D341Med (cell line): ENCODE data around the gene SBF1.

Experiments
- DNase-seq: peaks from one replicate; pipeline ENCODE4 v3.0.0; 2012; ENCODE audit warnings: low spot score

SBF1 gene

GRCh38 chr22:50443801-50444625 is 30.8 kb downstream of the SBF1 start:
- no peak for DNase-seq

- no peak for DNase-seq
Measured at GRCh38 chr22:50443197-50443596, 31.6 kb downstream of the SBF1 start.

- no peak for DNase-seq
Measured at GRCh38 chr22:50441428-50441993, 33.3 kb downstream of the SBF1 start.

GRCh38 chr22:50440544-50441249 is 34.1 kb downstream of the SBF1 start:
- no peak for DNase-seq

- DNase-seq = no peak
Measured at GRCh38 chr22:50439871-50440331, 34.9 kb downstream of the SBF1 start.

- no peak for DNase-seq
Measured at GRCh38 chr22:50439314-50439870, 35.4 kb downstream of the SBF1 start.

GRCh38 chr22:50438305-50439275 is 36.2 kb downstream of the SBF1 start:
- DNase-seq = no peak

- no peak for DNase-seq
Measured at GRCh38 chr22:50437511-50438304, 37.1 kb downstream of the SBF1 start.

- DNase-seq = no peak
Measured at GRCh38 chr22:50436841-50437341, 37.9 kb downstream of the SBF1 start.

- DNase-seq = no peak
Measured at GRCh38 chr22:50436015-50436830, 38.6 kb downstream of the SBF1 start.

- peak; percentile 29 for DNase-seq
Measured at GRCh38 chr22:50435291-50436014, 39.4 kb downstream of the SBF1 start.

GRCh38 chr22:50434849-50435248 is 40.0 kb downstream of the SBF1 start:
- peak; percentile 29 for DNase-seq

- DNase-seq = peak; percentile 27
Measured at GRCh38 chr22:50432877-50433510, 41.8 kb downstream of the SBF1 start.

GRCh38 chr22:50432131-50432876 is 42.5 kb downstream of the SBF1 start:
- DNase-seq = peak; percentile 25

- no peak for DNase-seq
Measured at GRCh38 chr22:50425179-50425916, 49.5 kb downstream of the SBF1 start.

GRCh38 chr22:50423956-50424355 is 50.9 kb downstream of the SBF1 start:
- DNase-seq = peak; percentile 22
